NCI-H2107 (cell line): ENCODE results near the gene NGEF.

ENCODE experiments used
- DNase-seq: peaks from one replicate; lab custom pipeline; 2025; lab: John Stamatoyannopoulos, UW

The NGEF gene

GRCh38 chr2:232885264-232885961, 127.6 kb downstream of the NGEF start:
- no peak for DNase-seq

DNA sequence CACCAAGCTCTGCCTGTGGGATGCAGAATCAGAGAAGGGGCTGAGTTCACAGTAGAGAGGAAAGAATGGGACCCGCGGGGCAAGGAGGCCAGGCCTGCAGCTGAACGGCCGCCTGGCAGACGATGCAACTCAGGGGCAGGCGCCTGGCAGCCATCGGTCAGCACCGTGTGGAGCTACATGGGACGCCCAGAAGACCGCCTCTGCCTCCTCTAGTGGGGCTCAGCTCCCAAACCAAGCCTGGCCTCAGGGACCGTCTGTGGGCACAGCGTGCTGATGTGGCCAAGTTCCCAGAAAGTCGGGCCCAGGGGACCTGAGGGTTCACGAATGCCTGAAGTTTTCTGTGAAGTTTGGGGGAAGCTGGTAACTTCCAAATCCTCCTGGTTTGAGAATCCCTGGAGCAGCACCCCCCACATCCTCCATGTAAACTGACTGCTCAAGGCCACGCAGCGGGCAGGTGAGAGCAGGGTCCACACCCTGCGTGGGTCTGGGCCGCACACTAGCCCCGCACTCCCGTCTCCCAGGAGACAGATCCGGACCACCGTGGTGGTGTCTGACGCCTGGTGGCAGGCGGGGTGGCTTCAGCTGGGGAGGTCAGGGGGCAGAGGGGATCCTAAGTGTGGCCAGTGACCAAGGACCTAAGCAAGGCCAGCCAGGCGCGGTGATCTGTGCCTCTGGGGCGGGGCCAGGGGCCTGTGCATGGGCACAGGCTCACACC, 128.3 kb downstream of the NGEF start:
- no peak for DNase-seq

GRCh38 chr2:232884001-232884421, 129.0 kb downstream of the NGEF start:
- DNase-seq: no peak

- no peak for DNase-seq
These were observed 129.8 kb downstream of the NGEF start for GRCh38 chr2:232883116-232883721.

DNA sequence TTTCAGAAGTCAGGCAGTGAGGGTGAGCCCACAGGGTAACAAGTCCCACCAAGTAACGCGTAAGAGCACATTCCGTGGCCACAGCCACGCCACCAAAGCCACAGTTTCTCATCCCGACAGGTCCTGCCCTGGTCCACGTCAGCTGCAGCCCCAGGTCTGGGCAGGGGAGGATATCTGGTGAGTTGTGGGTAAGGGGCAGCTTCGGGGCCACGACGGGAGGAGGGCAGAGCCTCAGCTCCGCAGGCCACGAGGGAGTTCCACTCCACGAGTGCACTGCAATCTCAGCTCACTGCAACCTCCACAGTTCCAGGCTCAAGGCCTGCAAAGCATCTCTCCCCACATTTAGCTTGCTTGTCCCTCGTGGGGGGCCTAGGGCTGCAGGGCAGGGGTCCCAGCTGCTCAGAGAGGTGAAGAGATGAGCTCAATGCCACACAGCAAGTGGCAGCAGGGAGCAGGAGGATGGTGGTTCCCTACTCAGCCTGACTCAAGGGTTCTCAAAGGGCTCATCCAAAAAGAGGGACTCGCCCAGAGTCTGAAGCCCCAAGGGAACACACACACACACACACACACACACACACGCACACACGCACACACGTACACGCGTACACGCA, 130.4 kb downstream of the NGEF start:
- no peak for DNase-seq

DNA sequence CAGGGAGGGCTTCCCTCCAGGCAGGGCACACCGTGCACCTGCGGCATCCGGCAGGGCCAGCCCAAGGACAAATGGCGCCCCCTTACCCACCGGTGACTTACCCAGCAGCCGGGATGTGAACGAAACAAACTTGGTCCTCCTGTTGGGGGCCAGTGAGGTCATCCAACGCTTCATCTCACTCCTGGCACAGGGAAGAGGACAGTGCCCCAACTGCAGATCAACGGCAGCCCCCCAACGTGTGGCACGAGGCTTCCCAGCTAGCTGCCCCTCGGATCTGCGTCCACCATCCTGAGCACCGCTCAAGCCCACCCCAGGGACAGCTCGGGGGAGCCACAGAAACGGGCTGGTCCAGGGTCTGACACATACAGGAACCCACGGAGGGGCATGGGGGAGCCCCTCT, 131.0 kb downstream of the NGEF start:
- DNase-seq: no peak

DNA sequence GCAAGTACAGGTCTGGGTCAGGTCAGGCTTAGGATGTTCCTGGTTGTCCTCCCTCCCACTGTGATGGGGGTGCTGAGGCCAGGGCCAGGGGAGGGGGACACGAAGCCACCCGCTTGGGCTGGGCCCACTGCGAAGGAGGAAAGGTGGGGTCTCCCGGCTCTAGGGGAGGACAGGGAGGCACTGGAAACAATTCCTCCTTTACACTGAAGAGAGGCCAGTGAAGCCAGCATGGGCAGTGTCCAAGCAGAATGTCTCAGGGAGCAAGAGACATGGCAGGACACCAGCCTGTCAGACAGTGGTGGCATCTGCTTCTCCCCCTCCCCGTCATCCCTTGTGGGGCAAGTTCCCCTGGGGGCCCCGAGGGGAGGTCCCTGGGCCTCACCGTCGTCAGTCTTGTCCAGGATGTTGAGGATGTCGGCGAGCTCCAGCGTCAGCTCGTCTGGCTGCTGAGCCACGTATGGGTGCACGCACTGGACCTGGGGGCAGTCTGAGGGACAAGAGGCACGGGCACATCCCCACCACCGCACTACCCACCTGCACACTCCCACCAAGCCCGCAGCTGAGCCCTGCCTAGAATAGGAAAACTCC, 132.2 kb downstream of the NGEF start:
- DNase-seq: no peak

DNA sequence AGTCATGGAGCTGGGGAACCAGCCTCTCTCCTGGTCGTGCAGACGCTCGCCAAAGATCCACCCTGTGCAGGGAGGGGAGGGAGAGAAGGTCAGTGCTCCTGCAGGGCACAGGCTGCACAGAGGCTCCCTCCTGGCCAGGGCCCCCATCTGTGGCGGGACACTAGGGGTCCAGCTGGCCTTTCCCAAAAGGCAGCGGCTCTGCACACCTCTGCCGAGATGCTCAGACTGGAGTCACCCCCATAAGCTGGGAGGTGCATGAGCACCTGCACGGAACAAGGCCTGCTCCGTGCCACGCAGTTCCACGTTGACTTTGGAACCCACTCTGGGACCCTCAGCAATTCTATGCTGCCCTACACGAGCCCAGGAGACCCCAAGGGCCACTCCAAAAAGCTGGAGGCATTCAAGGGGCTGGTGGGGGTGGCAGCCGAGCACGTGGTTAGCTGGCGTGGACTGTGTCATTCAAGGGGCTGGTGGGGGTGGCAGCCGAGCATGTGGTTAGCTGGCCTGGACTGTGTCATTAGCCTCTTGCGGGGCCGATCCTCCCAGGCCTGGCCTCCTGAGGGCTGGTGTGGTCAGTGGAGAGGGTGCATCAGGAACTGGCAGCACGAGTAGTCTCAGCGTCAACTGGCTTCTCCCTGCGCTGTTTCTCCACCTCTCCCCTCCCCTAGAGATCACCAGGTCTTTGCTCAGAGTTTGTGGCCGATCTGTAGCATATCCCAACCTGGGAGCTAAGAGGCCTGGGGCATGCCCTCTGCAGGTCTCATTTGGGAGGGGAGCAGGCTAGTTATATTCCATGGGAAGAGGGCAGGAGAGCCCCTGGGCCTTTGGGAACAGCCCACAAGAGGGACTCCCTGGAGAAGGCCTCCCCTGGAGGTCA, 133.2 kb downstream of the NGEF start:
- DNase-seq: no peak

DNA sequence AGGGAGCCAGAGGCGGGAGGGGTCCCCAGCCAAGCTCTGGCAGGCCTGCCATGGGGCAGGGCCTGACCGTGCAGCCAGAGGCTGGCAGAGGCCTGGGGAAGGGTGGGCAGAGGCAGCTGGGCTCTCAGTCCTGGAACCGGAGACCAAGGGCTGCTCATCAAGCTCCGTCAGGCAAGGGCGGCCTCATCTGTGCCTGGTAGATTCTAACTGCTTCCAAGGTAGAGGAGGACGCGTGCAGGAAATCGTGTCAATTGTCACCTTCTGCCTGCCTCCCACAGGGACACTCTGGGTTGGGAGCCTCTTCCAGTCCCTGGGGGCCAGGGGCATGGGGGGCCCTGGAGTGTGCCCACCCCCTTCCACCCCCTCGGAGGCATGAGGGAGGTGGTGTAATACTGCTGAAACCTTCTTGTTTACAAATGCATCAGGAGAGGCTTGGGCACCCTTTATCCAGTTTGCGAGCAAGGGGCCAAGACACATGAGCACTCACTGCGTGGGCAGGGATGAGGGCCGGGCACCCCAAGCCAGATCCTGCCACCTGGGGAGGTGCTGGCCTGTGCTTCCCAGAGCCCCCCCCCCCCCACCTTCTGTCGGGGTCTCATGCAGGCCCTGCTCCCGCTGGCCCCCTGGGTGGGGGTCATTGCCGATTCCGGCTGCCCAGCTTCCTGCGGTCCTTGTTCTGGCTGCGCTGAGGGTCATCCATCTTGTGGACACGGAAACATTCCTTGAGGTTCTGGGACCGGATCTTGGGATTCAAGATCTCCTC, 134.0 kb downstream of the NGEF start:
- no peak for DNase-seq

DNA sequence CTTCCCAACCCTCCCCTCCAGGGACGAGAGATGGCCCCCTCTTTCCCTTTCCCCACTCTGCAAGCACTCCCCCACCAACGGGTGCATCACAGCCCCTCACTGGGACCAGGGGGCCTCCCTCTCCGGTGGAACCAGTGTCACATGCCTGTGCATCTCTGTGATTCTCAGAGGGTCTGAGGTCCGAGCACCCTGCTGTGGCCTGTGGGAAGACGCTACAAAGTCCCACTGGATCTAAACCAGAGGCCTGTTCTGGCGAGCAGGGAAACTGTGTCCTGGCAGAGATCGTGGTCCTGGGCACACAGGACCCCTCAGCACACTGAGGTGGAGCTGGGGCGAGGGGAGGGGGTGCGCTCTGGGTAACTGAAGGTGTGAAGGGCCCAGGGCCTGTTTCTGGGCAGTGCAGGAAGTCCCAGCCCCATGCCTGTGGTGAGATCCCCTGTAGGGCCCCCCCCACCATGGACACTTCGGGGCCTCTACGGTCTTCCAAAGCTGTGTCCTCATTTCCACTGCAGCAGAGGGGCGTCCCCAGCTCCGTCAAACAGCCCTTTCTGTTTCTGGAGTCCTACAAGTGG, 135.0 kb downstream of the NGEF start:
- DNase-seq: no peak

DNA sequence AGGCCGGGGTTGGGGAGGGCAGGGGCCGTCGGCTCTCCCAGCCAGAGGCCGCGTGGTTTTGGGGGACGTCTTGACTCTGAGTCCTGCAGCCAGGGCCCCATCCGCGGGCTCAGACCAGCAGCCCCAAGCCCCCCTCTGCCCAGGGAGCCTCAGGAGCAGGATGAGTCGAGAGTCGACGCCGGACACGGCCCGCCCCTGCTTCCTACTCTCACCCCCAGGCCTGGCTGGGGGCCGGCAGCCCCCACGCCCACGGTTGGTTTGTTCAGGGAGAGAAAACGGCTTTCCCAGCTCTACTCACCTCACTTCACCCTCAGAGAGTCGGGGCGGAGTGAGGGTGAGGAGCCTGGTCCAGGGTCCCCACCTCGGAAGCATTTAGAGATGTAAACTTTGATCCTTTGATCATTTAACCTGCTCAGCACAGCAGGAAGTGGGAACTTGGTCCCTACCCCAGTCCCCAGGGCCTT, 136.0 kb downstream of the NGEF start:
- no peak for DNase-seq

DNA sequence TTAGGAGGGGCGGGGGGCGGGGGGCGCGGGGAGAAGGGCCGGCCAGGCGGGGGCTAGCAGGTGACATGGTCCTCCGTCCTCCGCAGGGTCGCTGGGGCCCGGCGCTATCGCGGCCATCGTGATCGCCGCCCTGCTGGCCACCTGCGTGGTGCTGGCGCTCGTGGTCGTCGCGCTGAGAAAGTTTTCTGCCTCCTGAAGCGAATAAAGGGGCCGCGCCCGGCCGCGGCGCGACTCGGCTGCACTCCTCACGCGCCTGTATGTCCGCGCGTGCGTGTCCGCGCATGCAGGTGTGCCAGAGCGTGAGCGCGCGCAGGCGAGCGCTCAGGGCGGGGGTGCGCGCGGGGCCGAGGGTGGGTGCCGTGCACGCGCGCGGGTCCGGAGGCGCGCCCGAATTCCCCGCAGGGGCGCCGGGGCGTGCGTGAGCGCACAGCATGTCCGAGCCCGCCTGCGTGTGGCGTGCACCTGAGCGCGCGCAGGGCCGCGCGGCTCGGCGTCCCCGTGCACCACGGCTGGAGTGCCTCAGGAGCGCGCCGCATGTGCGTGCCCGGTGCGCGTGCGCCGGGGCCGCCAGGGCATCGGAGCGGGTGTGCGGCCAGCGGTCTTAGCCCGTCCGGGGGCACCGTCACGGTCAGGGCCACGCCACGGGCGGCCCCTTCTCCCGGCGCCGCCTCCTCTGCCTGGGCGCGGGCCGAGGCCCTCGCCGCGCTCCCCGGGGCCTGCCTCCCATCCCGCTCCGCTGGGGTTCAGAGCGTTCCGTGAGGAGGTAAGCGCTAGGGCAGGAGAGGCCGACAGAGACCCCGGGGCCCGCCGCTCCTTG, 136.7 kb downstream of the NGEF start:
- DNase-seq: no peak

- no peak for DNase-seq
These were observed 137.6 kb downstream of the NGEF start for GRCh38 chr2:232875256-232876121.

- DNase-seq: no peak
These were observed 138.3 kb downstream of the NGEF start for GRCh38 chr2:232874677-232875223.

GRCh38 chr2:232873909-232874641, 139.0 kb downstream of the NGEF start:
- no peak for DNase-seq

GRCh38 chr2:232873292-232873908, 139.7 kb downstream of the NGEF start:
- no peak for DNase-seq

- DNase-seq: no peak
These were observed 140.2 kb downstream of the NGEF start for GRCh38 chr2:232872826-232873225.
